Neural cell (in vitro differentiated cells): ENCODE results near the gene PHLDA2. TPM values are rescaled to one million over a fixed set of nuclear protein-coding genes. Genes with fewer than 3 reads are reported as not detected.

Experiments used
- H2AFZ ChIP-seq: fragments of 200-600, 300-800 bp; sonication (generic), shearing (Covaris generic); 2 replicates; pipeline ENCODE4 v1.6.0; 2014; ENCODE audit warnings: low read depth, mild to moderate bottlenecking, antibody characterized with exemption, low read length, moderate library complexity
- H3F3A ChIP-seq: fragments of 200-600 bp; shearing (Covaris generic); 2 replicates; pipeline ENCODE4 v1.6.1; 2016; ENCODE audit warnings: mild to moderate bottlenecking, moderate library complexity, mixed read lengths, antibody characterized with exemption, low read length; ENCODE audit not compliant: insufficient read depth, poor library complexity, severe bottlenecking
- H3K27ac ChIP-seq: fragments of 200-600, 300-800 bp; sonication (generic), shearing (Covaris generic); 2 replicates; pipeline ENCODE4 v1.5.1; 2014; ENCODE audit warnings: mild to moderate bottlenecking, low read length, moderate library complexity
- H3K27me3 ChIP-seq: fragments of 300-800, 200-600 bp; sonication (generic), shearing (Covaris generic); 2 replicates; pipeline ENCODE4 v1.6.0; 2014; ENCODE audit warnings: mild to moderate bottlenecking, low read depth, low read length, moderate library complexity; ENCODE audit not compliant: insufficient read depth
- H3K36me3 ChIP-seq: fragments of 300-800, 200-600 bp; sonication (generic), shearing (Covaris generic); 2 replicates; pipeline ENCODE4 v1.5.1; 2014; ENCODE audit warnings: mild to moderate bottlenecking, antibody characterized with exemption, low read length, moderate library complexity; ENCODE audit not compliant: insufficient read depth
- H3K4me2 ChIP-seq: fragments of 300-800, 200-600 bp; sonication (generic), shearing (Covaris generic); 2 replicates; pipeline ENCODE4 v1.6.0; 2014; ENCODE audit warnings: mild to moderate bottlenecking, low read length
- H3K4me3 ChIP-seq: fragments of 300-800, 200-600 bp; sonication (generic), shearing (Covaris generic); 2 replicates; pipeline ENCODE4 v1.5.1; 2014; ENCODE audit warnings: mild to moderate bottlenecking, low read length, moderate library complexity
- H3K79me2 ChIP-seq: fragments of 200-600 bp; shearing (Covaris generic); replicated peaks from 2 replicates; pipeline ENCODE4 v1.6.0; 2014; ENCODE audit warnings: mild to moderate bottlenecking, low read length, moderate library complexity; ENCODE audit not compliant: insufficient read depth
- H3K9ac ChIP-seq: fragments of 300-800, 200-600 bp; sonication (generic), shearing (Covaris generic); 2 replicates; pipeline ENCODE4 v1.6.1; 2016; ENCODE audit warnings: mild to moderate bottlenecking, low read length, mixed read lengths
- H3K9me2 ChIP-seq: fragments of 200-600 bp; shearing (Covaris generic); 2 replicates; pipeline ENCODE4 v1.6.1; 2016; ENCODE audit warnings: mild to moderate bottlenecking, low read length, mixed read lengths; ENCODE audit not compliant: insufficient read depth
- H3K9me3 ChIP-seq: fragments of 200-600, 300-800 bp; sonication (generic), shearing (Covaris generic); 2 replicates; pipeline ENCODE4 v1.6.1; 2016; ENCODE audit warnings: mild to moderate bottlenecking, mixed run types, low read length, moderate library complexity, mixed read lengths
- H4K20me1 ChIP-seq: fragments of 200-600 bp; shearing (Covaris generic); 2 replicates; pipeline ENCODE4 v1.6.1; 2016; ENCODE audit warnings: mild to moderate bottlenecking, mixed run types; ENCODE audit not compliant: insufficient read depth
- EP300 ChIP-seq: fragments of 450-650 bp; conservative IDR thresholded peaks from 2 replicates; pipeline ENCODE4 v1.6.1; 2014; ENCODE audit warnings: antibody characterized with exemption, mild to moderate bottlenecking, moderate library complexity; ENCODE audit not compliant: poor library complexity, severe bottlenecking
- EZH2 ChIP-seq: fragments of 200-600, 300-800 bp; shearing (Covaris generic), sonication (generic); IDR thresholded peaks from 2 replicates; pipeline ENCODE4 v1.6.1; 2014; ENCODE audit warnings: antibody characterized with exemption, low read length, borderline replicate concordance, mild to moderate bottlenecking; ENCODE audit not compliant: insufficient read depth, poor library complexity, severe bottlenecking
- MXI1 ChIP-seq: fragments of 450-650 bp; conservative IDR thresholded peaks from 2 replicates; pipeline ENCODE4 v1.6.1; 2014; ENCODE audit warnings: antibody characterized with exemption, mild to moderate bottlenecking; ENCODE audit not compliant: poor library complexity, severe bottlenecking
- POLR2AphosphoS5 ChIP-seq: IDR thresholded peaks from 2 replicates; pipeline ENCODE4 v1.6.1; 2012
- RAD21 ChIP-seq: fragments of 450-650 bp; conservative IDR thresholded peaks from 2 replicates; pipeline ENCODE4 v1.6.1; 2014; ENCODE audit warnings: antibody characterized with exemption, mild to moderate bottlenecking, moderate library complexity
- SMC3 ChIP-seq: fragments of 450-650 bp; conservative IDR thresholded peaks from 2 replicates; pipeline ENCODE4 v1.6.1; 2014; ENCODE audit warnings: antibody characterized with exemption, mild to moderate bottlenecking, moderate library complexity; ENCODE audit not compliant: poor library complexity
- TAF1 ChIP-seq: IDR thresholded peaks from 2 replicates; pipeline ENCODE4 v1.6.1; 2012; ENCODE audit warnings: low read depth
- polyA plus RNA-seq: library from polyadenylated mRNA; depleted of rRNA; stranded (reverse); fragments of >200 nt; gene quantifications from 2 replicates; pipeline ENCODE4 v1.2.3, GENCODE V29; 2014
- TF ChIP-seq, protein P1 (sequence below): fragments of 450-650 bp; IDR thresholded peaks from 2 replicates; pipeline ENCODE4 v1.5.1; 2014; ENCODE audit warnings: antibody characterized with exemption, mild to moderate bottlenecking, moderate library complexity; ENCODE audit not compliant: poor library complexity, severe bottlenecking
- TF ChIP-seq, protein P2 (sequence below): IDR thresholded peaks from 2 replicates; pipeline ENCODE4 v1.6.1; 2012; ENCODE audit warnings: borderline replicate concordance

PHLDA2 gene
- polyA plus RNA-seq, 1 donor from 2014 or later, result not detected

DNA sequence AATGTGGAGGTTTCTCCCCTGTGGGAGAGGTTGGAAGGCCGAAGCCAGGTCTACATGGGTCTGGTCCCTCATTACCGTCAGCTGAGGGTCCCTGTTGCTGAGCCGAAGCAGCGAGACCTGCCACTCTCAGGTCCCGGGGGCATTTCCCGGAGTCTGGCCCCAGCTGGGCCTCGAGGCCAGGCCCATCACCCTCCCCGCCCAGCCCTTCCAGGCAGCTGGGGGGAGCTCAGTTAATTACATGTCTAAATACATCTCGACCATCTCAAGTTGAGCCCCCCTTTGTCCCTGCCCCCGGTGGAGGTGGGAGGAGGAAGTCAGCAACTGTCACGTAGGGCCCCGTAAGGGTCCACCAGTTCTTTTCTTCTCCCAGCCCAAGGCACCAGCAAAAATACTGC lies 47.2 kb downstream of the PHLDA2 start:
- H2AFZ ChIP-seq, result no peak overlapping the region
- TF ChIP-seq RAD21 (no peak), TAF1 (no peak), EP300 (no peak), EZH2 (no peak), MXI1 (no peak), SMC3 (no peak), POLR2AphosphoS5 (no peak)
- TF ChIP-seq, protein P1, sequence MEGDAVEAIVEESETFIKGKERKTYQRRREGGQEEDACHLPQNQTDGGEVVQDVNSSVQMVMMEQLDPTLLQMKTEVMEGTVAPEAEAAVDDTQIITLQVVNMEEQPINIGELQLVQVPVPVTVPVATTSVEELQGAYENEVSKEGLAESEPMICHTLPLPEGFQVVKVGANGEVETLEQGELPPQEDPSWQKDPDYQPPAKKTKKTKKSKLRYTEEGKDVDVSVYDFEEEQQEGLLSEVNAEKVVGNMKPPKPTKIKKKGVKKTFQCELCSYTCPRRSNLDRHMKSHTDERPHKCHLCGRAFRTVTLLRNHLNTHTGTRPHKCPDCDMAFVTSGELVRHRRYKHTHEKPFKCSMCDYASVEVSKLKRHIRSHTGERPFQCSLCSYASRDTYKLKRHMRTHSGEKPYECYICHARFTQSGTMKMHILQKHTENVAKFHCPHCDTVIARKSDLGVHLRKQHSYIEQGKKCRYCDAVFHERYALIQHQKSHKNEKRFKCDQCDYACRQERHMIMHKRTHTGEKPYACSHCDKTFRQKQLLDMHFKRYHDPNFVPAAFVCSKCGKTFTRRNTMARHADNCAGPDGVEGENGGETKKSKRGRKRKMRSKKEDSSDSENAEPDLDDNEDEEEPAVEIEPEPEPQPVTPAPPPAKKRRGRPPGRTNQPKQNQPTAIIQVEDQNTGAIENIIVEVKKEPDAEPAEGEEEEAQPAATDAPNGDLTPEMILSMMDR, result no peak
- TF ChIP-seq, protein P2, sequence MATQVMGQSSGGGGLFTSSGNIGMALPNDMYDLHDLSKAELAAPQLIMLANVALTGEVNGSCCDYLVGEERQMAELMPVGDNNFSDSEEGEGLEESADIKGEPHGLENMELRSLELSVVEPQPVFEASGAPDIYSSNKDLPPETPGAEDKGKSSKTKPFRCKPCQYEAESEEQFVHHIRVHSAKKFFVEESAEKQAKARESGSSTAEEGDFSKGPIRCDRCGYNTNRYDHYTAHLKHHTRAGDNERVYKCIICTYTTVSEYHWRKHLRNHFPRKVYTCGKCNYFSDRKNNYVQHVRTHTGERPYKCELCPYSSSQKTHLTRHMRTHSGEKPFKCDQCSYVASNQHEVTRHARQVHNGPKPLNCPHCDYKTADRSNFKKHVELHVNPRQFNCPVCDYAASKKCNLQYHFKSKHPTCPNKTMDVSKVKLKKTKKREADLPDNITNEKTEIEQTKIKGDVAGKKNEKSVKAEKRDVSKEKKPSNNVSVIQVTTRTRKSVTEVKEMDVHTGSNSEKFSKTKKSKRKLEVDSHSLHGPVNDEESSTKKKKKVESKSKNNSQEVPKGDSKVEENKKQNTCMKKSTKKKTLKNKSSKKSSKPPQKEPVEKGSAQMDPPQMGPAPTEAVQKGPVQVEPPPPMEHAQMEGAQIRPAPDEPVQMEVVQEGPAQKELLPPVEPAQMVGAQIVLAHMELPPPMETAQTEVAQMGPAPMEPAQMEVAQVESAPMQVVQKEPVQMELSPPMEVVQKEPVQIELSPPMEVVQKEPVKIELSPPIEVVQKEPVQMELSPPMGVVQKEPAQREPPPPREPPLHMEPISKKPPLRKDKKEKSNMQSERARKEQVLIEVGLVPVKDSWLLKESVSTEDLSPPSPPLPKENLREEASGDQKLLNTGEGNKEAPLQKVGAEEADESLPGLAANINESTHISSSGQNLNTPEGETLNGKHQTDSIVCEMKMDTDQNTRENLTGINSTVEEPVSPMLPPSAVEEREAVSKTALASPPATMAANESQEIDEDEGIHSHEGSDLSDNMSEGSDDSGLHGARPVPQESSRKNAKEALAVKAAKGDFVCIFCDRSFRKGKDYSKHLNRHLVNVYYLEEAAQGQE, result no peak
- no peaks in the 10 kb centered on the region for H3K9me3 ChIP-seq
- no peak overlapping the region for H3K4me2 ChIP-seq
- no peaks in the 10 kb centered on the region for H3F3A ChIP-seq
- no peaks in the 10 kb centered on the region for H3K9me2 ChIP-seq
- H3K36me3 ChIP-seq, result no peaks in the 10 kb centered on the region
- H3K9ac ChIP-seq, result no peak overlapping the region
- H4K20me1 ChIP-seq, result no peaks in the 10 kb centered on the region
- no peak overlapping the region for H3K4me3 ChIP-seq
- H3K27ac ChIP-seq, result no peak overlapping the region
- H3K27me3 ChIP-seq, result peaks cover 5% of the 10 kb centered on the region
- peaks cover 10% of the 10 kb centered on the region for H3K79me2 ChIP-seq

DNA sequence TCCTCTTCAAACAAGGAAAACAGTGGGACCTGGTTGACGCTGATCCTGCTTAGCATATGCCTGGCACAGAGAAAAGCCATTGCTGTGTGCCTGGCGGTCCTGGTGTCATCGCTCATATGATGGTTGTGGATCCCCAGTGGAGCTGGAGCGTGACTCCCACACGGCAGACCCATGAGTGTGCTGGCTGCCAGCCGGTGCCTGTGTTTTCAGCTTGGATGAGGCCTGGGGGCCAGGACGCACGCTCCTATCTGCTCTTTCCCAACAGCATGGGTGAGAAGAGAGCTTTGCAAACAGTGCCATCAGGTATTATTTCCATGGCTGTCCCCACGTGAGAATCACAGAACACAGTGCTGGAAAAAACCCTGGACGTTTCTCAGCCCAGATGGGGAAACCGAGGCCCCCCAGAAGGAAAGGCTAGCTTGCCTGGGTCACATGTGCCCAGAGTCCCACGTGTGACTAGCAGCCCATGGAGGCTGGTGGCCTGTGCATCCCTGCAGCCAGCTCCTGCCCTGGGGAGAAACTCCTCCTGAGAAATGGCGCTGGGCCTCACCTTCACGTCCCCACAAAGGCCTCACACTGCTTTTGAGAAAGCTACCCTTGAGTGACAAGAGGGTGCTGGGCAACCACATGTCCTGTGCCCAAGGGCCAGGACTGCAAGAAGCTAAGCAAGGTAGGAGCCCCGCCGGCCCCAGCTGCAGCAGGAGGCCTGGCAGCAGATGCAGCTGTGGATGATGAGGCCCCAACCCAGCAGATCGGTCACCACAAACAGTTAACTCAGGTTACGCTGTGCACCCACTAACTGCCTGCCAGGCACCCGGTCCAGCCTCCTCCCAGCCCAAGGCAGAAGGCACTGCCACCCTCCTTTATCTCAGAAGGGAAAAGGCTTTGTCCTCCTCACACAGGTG lies 47.9 kb downstream of the PHLDA2 start:
- Histone ChIP-seq H4K20me1 (no peaks in the 10 kb centered on the region), H3K27ac (no peak overlapping the region), H3K27me3 (peaks cover 5% of the 10 kb centered on the region), H3K79me2 (peaks cover 10% of the 10 kb centered on the region), H3K9ac (no peak overlapping the region), H3K9me2 (no peaks in the 10 kb centered on the region), H2AFZ (no peak overlapping the region), H3K36me3 (no peaks in the 10 kb centered on the region), H3K4me2 (no peak overlapping the region), H3K9me3 (no peaks in the 10 kb centered on the region), H3K4me3 (no peak overlapping the region), H3F3A (no peaks in the 10 kb centered on the region)
- TF ChIP-seq POLR2AphosphoS5 (no peak), EZH2 (no peak), TAF1 (no peak)
- TF ChIP-seq, protein P1, result no peak
- TF ChIP-seq, protein P2, result no peak
